Calu3 (cell line): ENCODE results near the gene CASQ1. TPM values are rescaled to one million over a fixed set of nuclear protein-coding genes. Genes with fewer than 3 reads are reported as not detected.

ENCODE experiments used
- BruUV-seq: library from RNA; stranded (reverse); fragments of 400-500 nt; replicated peaks from 2 replicates; lab custom pipeline; 2021; lab: Mats Ljungman, UMichigan
- CTCF ChIA-PET: fragments of 300-600 bp; sonication (Branson Sonifier 250); formaldehyde crosslinking; loops from one replicate; lab custom pipeline; 2022; ENCODE audit warnings: antibody characterized with exemption; lab: Charles Lee
- DNase-seq: peaks from one replicate; pipeline ENCODE4 v3.0.0; 2022
- H3K27ac Mint-ChIP-seq: one replicate; pipeline ENCODE4 v1.8.0; 2022; ENCODE audit warnings: mixed read lengths; ENCODE audit not compliant: unreplicated experiment
- H3K27me3 Mint-ChIP-seq: one replicate; pipeline ENCODE4 v1.8.0; 2022; ENCODE audit warnings: mixed read lengths; ENCODE audit not compliant: unreplicated experiment
- H3K36me3 Mint-ChIP-seq: one replicate; pipeline ENCODE4 v1.8.0; 2022; ENCODE audit warnings: mild to moderate bottlenecking, moderate library complexity, mixed read lengths; ENCODE audit not compliant: insufficient read depth, unreplicated experiment
- H3K4me1 Mint-ChIP-seq: one replicate; pipeline ENCODE4 v1.8.0; 2022; ENCODE audit warnings: mild to moderate bottlenecking, low read depth, mixed read lengths; ENCODE audit not compliant: unreplicated experiment
- H3K4me3 Mint-ChIP-seq: one replicate; pipeline ENCODE4 v1.8.0; 2022; ENCODE audit warnings: mild to moderate bottlenecking, low read depth, moderate library complexity, mixed read lengths; ENCODE audit not compliant: unreplicated experiment
- H3K9me3 Mint-ChIP-seq: one replicate; pipeline ENCODE4 v1.8.0; 2022; ENCODE audit warnings: low read depth, mixed read lengths; ENCODE audit not compliant: unreplicated experiment
- CTCF ChIP-seq: fragments of 200-600 bp; IDR thresholded peaks from one replicate; pipeline ENCODE4 v1.8.0; 2022; ENCODE audit warnings: antibody characterized with exemption; ENCODE audit not compliant: unreplicated experiment
- intact Hi-C: fragments of 100-400 bp; cut with micrococcal nuclease; formaldehyde crosslinking; loops from one replicate; pipeline ENCODE4 v1.10.0; 2022; ENCODE audit not compliant: unreplicated experiment
- total RNA-seq: library from RNA; stranded (reverse); gene quantifications from 2 replicates; pipeline ENCODE4 v1.2.3, GENCODE V29; 2022

CASQ1 gene
- total RNA-seq, 1 experiment from 2014 or later, result not detected

DNA sequence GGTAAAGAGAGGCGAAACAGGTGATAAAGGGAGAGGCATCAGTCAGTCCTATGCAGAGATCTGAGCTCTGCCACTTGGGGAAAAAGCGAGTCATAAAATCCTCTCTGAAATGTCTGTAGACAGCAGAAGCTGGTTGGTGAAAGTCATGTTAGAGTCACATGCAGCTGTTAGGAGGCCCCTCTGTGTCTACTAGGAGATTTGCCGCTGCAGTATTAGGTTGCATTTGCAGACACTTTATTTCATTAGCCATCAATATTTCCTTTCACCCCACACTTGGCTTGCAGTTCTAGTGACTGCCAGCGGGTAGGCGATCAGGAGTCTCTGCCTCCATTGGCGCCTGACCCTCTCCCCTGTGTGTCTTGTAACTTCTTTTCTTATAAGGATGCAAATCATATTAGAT is 22.8 kb upstream of the CASQ1 start:
- Mint-ChIP-seq H3K27ac (no peak overlapping the region), H3K27me3 (peaks cover 88% of the 10 kb centered on the region), H3K36me3 (no peaks in the 10 kb centered on the region), H3K4me1 (no peaks in the 10 kb centered on the region), H3K4me3 (no peak overlapping the region), H3K9me3 (no peaks in the 10 kb centered on the region)
- BruUV-seq, result no TSS peak
- intact Hi-C loops, result no loop called here
- CTCF ChIA-PET, result no interaction called here
- TF ChIP-seq CTCF, result no peak
- no peak for DNase-seq

DNA sequence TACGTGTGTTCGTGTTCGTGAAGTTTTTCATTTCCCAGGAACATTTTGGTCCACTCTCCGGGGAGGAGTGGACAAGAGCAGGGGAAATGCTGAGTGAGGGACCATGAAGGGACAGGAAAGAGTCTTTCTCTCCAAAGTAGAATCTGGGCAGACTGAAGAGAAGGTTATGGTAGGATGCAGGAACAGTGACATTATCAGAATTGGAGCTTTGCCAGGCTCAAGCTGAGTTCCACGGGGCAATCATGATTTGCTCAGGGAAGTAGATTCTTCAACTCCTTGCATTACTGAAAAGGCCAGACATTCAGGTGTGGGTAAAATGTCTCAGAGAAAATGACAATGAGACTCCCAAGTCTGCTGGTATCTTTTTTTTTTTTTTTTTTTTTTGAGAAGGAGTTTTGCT is 22.4 kb upstream of the CASQ1 start:
- H3K27ac Mint-ChIP-seq, result no peak overlapping the region

GRCh38 chr1:160168609-160169369 is 21.6 kb upstream of the CASQ1 start:
- Mint-ChIP-seq H3K36me3 (no peaks in the 10 kb centered on the region), H3K4me1 (no peaks in the 10 kb centered on the region), H3K4me3 (no peak overlapping the region), H3K27me3 (peaks cover 88% of the 10 kb centered on the region), H3K27ac (no peak overlapping the region), H3K9me3 (no peaks in the 10 kb centered on the region)
- TF ChIP-seq CTCF, result no peak
- intact Hi-C loops, result no loop called here
- DNase-seq, result no peak
- BruUV-seq, result no TSS peak
- CTCF ChIA-PET, result interaction anchor here (0.7 kb wide), 1 partner anchor 13 kb away, joined by 4 read pairs; no protein-coding TSS in a partner anchor

More for the DNA sequence above, 22.4 kb upstream of the CASQ1 start:
- intact Hi-C loops, result no loop called here
- Mint-ChIP-seq H3K4me3 (no peak overlapping the region), H3K9me3 (no peaks in the 10 kb centered on the region), H3K4me1 (no peaks in the 10 kb centered on the region), H3K27me3 (peaks cover 88% of the 10 kb centered on the region), H3K36me3 (no peaks in the 10 kb centered on the region)
- no peak for TF ChIP-seq CTCF
- no TSS peak for BruUV-seq
- CTCF ChIA-PET, result interaction anchor here (0.7 kb wide), 1 partner anchor 12 kb away, joined by 4 read pairs; no protein-coding TSS in a partner anchor
- DNase-seq, result no peak

DNA sequence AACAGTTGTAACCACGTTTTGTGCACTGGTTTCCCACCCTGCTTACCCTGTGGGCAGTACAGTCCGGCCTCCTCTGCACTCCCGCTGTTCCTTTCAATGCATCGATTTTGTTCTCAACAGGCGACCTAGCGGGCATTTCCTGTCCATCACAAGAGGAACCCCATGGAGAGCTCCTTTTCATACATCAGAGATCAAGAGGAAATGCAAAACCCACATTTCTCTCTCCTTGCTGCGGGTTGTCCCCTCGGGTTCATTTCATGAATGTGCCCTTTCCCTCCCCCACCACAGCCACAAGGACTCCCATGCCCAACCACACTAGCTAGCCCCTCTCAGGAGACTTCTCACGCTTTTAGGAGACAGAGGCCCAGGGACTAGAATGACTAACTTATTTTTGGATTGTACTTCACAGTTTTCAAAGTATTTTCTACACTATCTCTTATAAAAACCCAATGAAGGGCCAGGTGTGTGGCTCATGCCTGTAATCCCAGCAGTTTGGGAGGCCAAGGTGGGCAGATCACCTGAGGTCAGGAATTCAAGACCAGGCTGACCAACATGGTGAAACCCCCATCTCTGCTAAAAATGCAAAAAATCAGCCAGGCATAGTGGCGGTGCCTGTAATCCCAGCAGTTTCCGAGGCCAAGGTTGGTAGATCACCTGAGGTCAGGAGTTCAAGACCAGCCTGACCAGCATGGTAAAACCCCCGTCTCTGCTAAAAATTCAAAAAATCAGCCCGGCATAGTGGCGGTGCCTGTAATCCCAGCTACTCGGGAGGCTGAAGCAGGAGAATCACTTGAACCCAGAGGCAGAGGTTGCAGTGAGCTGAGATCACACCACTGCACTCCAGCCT is 20.6 kb upstream of the CASQ1 start:
- H3K27ac Mint-ChIP-seq, result no peak overlapping the region
- DNase-seq, result no peak
- peaks cover 88% of the 10 kb centered on the region for H3K27me3 Mint-ChIP-seq
- H3K4me3 Mint-ChIP-seq, result no peak overlapping the region
- no peaks in the 10 kb centered on the region for H3K9me3 Mint-ChIP-seq
- intact Hi-C loops, result no loop called here
- BruUV-seq, result no TSS peak
- CTCF ChIA-PET, result no interaction called here
- no peaks in the 10 kb centered on the region for H3K4me1 Mint-ChIP-seq
- no peak for TF ChIP-seq CTCF
- H3K36me3 Mint-ChIP-seq, result no peaks in the 10 kb centered on the region
